Neural progenitor cell (in vitro differentiated cells): ENCODE data around the gene NDRG3.

Source experiments
- EZH2 ChIP-seq: fragments of 200-600 bp; sonication (generic); IDR thresholded peaks from 2 replicates; pipeline ENCODE4 v1.6.1; 2017; ENCODE audit warnings: antibody characterized with exemption, mild to moderate bottlenecking, moderate library complexity
- EZH2phosphoT487 ChIP-seq: fragments of 200-600 bp; sonication (generic); IDR thresholded peaks from 2 replicates; pipeline ENCODE4 v1.6.1; 2017; ENCODE audit warnings: antibody characterized with exemption
- TF ChIP-seq, protein P1 (sequence below): fragments of 200-600 bp; sonication (generic); IDR thresholded peaks from 2 replicates; pipeline ENCODE4 v1.5.1; 2017; ENCODE audit warnings: antibody characterized with exemption, mild to moderate bottlenecking

DNA sequence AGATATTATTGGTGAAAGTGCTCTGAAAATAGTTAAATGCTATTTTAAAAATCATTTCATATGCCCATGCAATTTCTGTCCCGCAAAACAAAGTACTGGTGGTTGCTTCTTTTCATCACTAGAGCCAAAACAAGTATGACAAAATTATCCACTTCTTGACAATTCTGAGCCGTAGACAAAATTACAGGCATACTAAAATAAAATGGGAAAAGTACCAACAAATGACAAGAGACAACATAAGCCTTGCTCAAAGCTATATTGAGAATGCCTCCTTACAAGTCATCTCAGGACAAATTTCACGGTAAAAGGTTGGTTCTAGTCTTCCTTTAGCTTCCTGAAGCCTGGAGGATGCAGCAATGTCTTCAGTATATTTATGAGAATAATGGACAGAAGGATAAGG, 28.9 kb downstream of the NDRG3 start:
- TF ChIP-seq, protein P1, sequence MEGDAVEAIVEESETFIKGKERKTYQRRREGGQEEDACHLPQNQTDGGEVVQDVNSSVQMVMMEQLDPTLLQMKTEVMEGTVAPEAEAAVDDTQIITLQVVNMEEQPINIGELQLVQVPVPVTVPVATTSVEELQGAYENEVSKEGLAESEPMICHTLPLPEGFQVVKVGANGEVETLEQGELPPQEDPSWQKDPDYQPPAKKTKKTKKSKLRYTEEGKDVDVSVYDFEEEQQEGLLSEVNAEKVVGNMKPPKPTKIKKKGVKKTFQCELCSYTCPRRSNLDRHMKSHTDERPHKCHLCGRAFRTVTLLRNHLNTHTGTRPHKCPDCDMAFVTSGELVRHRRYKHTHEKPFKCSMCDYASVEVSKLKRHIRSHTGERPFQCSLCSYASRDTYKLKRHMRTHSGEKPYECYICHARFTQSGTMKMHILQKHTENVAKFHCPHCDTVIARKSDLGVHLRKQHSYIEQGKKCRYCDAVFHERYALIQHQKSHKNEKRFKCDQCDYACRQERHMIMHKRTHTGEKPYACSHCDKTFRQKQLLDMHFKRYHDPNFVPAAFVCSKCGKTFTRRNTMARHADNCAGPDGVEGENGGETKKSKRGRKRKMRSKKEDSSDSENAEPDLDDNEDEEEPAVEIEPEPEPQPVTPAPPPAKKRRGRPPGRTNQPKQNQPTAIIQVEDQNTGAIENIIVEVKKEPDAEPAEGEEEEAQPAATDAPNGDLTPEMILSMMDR = no peak
- no peak for TF ChIP-seq EZH2
- TF ChIP-seq EZH2phosphoT487 = no peak
